PC-3 (cell line): ENCODE data around the gene CCDC187.

Source experiments
- CTCF ChIP-seq: fragments of 300-600 bp; sonication (generic); conservative IDR thresholded peaks from 2 replicates; pipeline ENCODE4 v1.5.1; 2017; ENCODE audit warnings: antibody characterized with exemption, low read depth, mild to moderate bottlenecking, low read length
- EZH2 ChIP-seq: fragments of 300-600 bp; sonication (generic); IDR thresholded peaks from one replicate; pipeline ENCODE4 v1.6.1; 2017; ENCODE audit warnings: antibody characterized with exemption, mild to moderate bottlenecking, low read length; ENCODE audit not compliant: unreplicated experiment
- EZH2phosphoT487 ChIP-seq: fragments of 300-600 bp; sonication (generic); IDR thresholded peaks from 2 replicates; pipeline ENCODE4 v1.6.1; 2018; ENCODE audit warnings: mild to moderate bottlenecking, antibody characterized with exemption, low read length, borderline replicate concordance

GRCh38 chr9:136205707-136205992, 98.2 kb downstream of the CCDC187 start:
- TF ChIP-seq CTCF, result no peak
- TF ChIP-seq EZH2, result no peak
- no peak for TF ChIP-seq EZH2phosphoT487
